Coronary artery (tissue), 2 donors: ENCODE results near the gene TMEM108.

Experiments
- DNase-seq: peaks from one replicate; pipeline ENCODE4 v3.0.0-alpha.2; 2017; ENCODE audit warnings: low spot score
- H3K27ac ChIP-seq, 2 donors: fragments of 200-600 bp; sonication (generic); one replicate each; pipeline ENCODE4 v1.5.1; 2016 to 2019
- H3K4me3 ChIP-seq: fragments of 200-600 bp; sonication (generic); 2 replicates; pipeline ENCODE4 v1.5.1; 2016; ENCODE audit warnings: mild to moderate bottlenecking, moderate library complexity
- CTCF ChIP-seq: fragments of 200-600 bp; sonication (generic); IDR thresholded peaks from one replicate; pipeline ENCODE4 v1.5.1; 2019; ENCODE audit warnings: antibody characterized with exemption

Gene TMEM108

GRCh38 chr3:133268726-133269134, 230.5 kb downstream of the TMEM108 start:
- no peak overlapping the region for H3K4me3 ChIP-seq
- DNase-seq = no peak
- H3K27ac ChIP-seq = no peak overlapping the region
- TF ChIP-seq CTCF = no peak

GRCh38 chr3:133269393-133269792, 231.2 kb downstream of the TMEM108 start:
- Histone ChIP-seq H3K27ac (no peak overlapping the region), H3K4me3 (no peak overlapping the region)
- TF ChIP-seq CTCF = no peak
- DNase-seq = no peak

- DNase-seq = no peak
- H3K4me3 ChIP-seq = no peak overlapping the region
- H3K27ac ChIP-seq = no peak overlapping the region
- TF ChIP-seq CTCF = no peak
Measured at GRCh38 chr3:133270631-133271030, 232.4 kb downstream of the TMEM108 start.

- Histone ChIP-seq H3K27ac (no peak overlapping the region), H3K4me3 (no peak overlapping the region)
- no peak for TF ChIP-seq CTCF
- no peak for DNase-seq
Measured at GRCh38 chr3:133271042-133271441, 232.9 kb downstream of the TMEM108 start.

GRCh38 chr3:133271539-133271938, 233.3 kb downstream of the TMEM108 start:
- no peak for DNase-seq
- no peak for TF ChIP-seq CTCF
- H3K27ac ChIP-seq = no peak overlapping the region
- H3K4me3 ChIP-seq = no peak overlapping the region

- H3K27ac ChIP-seq = no peak overlapping the region
- no peak for TF ChIP-seq CTCF
- no peak overlapping the region for H3K4me3 ChIP-seq
- DNase-seq = no peak
Measured at GRCh38 chr3:133273346-133273745, 235.2 kb downstream of the TMEM108 start.

- no peak for DNase-seq
- no peak for TF ChIP-seq CTCF
- Histone ChIP-seq H3K27ac (no peak overlapping the region), H3K4me3 (no peak overlapping the region)
Measured at GRCh38 chr3:133274477-133274876, 236.3 kb downstream of the TMEM108 start.
